ENCODE measurements around the gene CADM2.
"Not testable (repeated sequence)": the region's sequence is repeated elsewhere in the genome, so short reads cannot be mapped to it uniquely, and the experiment has no call there.

The CADM2 gene

DNA sequence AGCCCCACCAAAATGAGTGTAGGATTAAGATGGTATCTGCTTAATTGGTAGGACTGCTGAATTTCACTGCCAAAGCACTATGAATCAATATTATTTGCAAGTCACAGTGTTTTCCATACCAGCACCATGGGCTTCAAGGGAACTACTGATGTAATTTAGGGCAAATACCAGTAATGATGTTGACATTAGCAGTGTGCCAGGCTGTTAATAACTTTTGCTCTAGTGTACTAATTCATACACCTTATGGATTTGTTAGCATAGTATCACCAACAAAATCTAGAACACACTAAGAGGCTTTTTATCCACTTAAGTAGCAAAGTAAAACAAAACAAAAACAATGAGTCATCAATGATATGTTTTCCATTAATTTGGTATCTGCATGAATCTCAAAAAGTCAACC is 888.2 kb downstream of the CADM2 start:
- no peak for DNase-seq

DNA sequence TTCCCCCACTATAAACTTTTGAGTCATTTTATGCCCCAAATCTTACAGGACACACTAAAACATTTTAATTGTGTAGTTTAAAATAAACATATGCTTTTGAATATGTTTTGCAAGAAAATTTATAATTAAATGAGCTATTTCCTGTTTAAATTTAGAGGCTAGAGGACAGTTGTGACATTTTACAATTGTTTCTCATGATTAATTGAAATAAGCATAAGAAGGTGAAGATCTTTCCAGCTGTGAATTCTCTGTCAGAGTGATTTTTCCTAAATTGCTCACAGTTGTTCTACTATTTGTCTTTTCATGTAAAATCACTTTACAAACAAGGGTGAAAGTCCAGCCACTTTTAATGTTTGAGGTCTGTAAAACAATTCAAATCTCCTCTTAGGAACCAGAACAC is 892.3 kb downstream of the CADM2 start:
- DNase-seq, result no peak

DNA sequence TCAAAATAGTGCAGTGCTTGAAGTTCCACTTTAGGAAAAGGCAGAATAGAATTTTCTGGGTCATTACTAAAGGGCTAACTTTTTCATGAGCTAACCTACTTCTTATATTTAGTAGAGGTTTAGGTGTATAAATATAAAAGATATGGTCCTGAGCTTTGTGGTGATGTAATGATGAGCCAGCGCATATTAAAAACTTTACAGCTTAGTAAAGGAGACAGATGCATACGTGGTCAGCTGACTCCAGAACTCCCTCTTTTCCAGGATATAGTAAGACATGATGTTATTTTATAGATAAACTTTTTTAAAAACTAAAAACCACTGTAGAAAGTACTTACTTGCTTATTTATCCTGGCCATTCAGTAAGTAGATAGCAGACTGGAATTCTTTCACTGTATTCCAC is 895.0 kb downstream of the CADM2 start:
- DNase-seq, result no peak

DNA sequence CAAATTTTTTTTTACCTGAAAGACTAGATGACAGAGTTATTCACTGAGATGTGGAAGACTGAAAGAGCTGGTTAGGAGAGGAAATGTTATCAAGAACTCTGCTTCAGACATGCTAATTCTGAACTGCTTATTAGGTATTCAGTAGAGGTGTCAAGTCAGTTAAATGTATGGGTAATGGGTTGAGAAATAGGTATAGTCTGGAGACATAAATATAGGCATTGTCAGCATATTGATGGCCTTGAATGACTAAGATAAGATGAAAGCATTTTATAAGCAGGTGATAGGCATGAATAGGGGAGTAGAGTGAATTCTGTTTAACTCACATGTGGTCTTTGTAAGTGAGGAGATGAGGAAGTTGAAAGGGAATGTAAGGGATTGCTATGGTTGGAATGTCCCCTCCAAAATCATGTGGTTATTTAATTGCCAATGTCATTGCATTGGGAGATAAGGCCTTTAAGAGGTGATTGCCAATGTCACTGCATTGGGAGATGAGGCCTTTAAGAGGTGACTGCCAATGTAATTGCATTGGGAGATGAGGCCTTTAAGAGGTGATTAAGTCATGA is 904.2 kb downstream of the CADM2 start:
- no peak for DNase-seq

DNA sequence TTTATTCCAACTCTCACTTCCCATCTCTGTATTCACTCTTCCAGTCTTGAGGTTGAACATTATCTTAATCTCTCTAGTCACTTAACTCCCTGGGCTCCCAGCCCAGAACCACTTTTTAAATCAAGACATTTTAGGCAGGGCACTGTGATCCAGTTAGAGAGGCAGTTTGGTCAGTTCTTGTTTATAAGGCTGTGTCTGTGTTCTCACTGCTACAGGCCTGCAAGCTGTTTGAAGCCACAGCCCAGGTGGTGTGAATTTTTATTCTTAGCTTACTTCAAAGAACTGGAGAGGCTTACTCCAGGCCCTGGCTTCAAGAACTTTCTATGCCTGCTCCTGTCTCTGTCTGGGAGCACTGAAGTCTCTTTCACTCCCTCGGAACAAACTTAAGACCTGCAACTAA is 906.1 kb downstream of the CADM2 start:
- DNase-seq, result no peak

DNA sequence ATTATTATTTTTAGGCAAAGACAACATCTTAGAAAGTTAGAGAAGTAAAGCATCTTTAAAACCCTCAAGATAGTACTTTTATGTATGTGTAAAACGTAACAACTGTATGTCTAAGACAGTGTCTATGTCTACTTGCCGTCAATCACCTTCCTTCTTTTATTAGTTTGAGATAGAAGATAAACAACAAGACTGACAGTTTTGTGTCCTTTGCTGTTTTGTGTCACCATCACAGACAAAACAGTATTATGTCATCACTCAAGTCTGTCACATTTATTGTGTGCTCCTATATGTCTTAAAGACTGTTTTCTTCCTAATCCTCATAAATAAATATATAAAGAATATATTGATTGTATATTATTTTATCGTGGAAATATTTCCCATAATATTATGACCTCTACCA is 908.3 kb downstream of the CADM2 start:
- no peak for DNase-seq

DNA sequence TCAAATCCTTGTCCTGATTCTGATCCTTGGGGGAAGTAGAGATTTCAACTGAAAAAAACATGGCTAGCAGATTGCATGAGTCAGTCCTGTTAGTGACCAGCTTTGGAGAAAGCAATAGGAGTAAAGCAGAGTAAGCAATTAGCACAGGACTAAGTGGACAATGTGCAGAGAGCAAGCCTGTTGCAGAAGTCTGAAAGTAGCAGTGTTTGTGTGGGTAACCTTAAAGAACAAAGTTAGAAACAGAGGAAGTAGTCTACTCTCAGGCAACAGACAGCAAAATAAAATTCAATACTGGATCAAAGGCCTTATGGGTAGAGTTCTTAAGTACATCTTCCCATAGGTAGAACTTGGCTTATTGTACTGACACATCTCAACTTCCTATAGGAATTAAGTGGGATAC is 916.8 kb downstream of the CADM2 start:
- DNase-seq, result no peak

DNA sequence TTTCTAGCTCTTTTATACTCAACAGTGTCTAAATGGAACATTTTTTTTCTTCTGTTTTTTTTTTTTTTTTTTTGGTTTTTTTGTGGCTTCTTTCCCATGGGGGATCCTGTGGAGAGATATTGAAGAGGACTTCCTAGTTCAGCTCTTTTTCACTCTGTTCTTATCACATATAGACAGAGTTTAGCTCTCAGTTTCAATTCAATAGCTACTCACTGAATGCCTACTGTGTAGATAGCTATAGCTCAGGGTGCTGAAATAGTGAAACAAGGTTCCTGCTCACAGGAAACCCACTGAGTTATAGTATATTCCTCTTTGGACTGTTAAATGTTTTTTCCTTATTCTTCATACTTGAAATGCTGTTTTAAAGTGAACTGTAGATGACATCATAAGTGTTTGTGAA is 918.8 kb downstream of the CADM2 start:
- DNase-seq, result no peak

DNA sequence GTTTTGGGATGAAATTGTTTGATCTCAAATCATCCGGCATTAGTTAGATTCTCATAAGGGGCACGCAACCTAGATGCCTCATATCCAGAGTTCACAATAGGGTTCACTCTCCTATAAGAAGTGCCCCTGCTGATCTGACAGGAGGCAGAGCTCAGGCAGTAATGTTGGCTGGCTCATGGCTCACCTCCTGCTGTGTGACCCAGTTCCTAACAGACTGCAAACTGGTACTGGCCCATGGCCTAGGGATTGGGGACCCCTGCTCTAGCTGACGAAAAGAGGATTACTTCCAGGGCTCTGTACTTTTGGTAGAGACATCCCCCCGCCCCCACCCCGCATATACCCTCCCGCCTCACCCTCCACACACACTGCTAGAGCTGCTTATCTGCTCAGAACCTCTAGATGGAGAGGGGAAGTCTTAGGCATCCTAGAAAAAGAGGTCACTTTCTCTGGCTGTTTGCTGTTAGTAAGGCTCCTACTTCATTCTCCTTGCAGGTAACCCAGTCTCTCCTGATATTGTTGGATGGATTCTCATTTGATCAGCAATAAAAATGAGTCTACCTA is 923.1 kb downstream of the CADM2 start:
- no peak for DNase-seq

DNA sequence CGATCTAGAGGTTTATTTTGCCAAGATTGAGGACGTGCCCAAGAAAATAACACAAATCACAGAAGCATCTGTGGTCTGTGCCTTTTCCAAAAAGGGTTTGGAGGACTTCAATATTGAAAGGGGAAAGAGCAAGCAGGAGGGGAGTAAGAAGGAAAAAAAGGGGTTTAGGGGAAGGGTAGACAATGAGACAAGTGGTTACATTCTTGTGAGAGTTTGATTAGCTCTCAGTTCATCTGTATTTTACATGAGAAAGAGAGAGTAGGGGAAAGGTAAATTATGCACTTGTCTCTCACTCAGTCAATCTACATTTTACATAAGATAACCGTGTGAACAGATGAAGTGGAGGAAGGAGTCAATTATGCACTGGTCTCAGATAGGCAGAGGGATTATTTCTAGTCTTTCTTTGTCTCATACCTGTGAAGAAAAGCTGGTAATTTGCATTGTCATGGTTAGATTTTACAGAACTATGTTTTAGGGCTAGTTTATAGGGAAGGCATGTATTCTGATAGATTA is 931.3 kb downstream of the CADM2 start:
- DNase-seq, result no peak

DNA sequence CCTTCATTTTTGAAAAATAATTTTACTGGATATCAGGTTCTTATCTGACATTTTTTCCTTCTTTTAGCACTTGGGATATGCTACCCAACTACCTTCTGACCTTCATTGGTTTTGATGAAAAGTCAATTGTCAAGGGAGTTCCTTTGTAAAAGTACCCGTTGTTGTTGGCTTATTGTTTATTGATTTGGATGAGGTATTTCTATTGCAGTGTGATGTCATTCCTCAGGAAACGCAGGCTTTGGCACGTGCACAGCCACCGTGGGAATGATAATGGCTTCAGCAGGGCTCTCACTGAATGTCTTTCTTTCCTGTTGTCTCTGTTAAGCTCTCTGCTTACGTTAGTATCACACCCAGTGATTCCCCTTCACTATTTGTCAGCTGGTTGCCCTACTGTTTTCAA is 944.6 kb downstream of the CADM2 start:
- DNase-seq, result no peak

DNA sequence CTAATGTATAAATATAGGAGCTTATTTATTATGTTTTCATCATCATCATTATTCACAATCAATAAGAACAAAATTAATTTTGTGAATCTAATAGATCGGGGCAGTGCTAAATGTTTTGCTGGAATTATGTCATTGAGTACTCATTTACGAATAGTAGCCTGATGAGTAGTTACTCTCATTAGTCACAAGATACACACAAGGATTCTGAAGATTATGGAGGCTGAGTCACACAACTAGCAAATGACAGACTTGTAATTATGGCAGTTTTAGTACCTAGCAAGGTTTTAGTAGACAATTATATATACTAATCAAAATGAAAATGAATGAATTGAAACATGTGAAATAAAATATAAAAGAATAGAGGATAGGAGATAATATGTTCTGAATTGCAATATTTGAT is 954.2 kb downstream of the CADM2 start:
- DNase-seq, result no peak

DNA sequence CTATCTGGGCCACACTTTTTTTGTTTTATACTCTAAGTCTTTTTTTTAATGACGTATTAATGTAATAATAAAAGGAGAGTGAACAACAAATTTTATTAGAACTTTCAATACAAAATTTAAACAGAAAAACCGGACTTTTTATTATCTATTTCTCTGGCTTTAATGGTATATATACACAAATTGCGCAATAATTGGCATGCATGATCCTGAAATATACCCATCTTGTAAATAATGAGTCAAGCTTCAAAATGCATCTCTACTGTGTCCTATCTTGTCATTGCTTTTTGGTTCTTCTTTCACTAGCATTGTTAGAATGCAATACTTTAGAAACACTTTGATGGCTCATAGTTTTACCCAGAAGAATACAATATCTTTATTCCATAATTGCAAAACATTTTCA is 963.6 kb downstream of the CADM2 start:
- DNase-seq, result no peak

DNA sequence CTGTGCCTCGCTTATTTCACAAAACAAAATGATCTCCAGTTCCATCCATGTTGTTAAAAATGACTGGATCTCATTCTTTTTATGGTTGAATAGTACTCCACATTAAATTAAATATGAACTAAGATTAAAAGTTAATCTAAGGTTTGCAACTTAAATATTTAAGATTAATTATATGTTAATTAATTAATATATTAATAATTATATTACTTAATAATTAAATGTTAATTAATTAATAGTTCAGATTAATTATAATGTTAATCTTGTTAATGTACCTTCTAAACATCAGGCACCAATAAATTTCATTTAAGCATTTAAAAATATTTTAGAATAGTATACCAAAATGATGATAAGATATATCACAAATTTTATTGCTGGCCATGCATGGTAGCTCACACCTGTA is 971.9 kb downstream of the CADM2 start:
- no peak for DNase-seq

DNA sequence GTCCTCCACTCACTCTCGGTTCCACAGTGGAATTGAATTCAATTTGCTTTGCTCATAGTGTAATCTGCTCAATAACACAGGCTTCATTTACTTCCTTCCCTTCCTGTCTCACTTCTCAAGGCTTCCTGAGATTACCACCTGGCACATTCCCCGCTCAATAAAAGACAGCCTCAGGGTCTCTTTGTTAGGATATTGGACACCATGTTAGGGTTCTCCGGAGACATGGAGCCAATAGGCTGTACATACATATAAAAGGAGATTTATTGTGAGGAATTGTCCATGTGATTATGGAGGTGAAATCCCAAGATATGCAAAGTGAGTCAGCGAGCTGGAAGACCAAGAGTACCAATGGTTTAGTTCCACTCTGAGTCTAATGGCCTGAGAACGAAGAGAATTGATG is 974.5 kb downstream of the CADM2 start:
- no peak for DNase-seq

DNA sequence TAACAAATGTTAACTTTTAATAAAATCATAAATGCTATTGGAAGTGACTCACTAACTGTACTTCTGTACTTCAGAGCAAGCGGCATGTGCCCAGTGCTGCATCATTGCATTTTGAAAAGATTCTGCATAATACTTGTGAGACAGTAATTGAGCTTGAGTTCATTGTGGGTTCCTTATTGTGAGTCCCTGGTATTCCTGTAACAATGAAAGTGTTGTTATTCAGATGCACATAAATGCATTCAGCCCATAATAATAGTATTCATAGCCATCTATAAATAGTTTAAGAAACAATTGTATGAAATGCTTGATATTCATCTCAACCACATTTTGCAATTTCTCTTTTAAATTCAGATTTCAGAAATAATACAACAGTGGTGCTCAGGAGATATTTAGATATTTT is 976.4 kb downstream of the CADM2 start:
- DNase-seq, result no peak

DNA sequence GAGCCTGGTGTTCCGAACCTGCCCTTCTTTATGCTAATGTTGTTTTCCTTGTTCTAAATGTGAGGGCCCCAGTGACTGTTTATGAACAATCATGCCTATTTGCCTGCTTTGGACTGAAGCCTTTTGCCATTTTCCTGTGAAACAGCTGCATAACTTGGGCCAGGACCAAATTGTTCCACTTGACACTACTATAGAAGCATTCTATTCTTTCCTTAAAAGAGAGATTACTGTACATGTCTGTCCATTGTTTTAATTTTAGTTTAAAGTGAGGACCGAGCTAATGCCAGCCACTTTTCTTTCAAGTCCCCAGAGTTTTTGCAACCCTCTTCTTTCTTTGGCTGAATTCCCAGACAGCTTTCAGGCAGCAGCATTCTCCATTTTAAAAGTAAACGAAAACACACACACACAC is 980.3 kb downstream of the CADM2 start:
- DNase-seq, result no peak

DNA sequence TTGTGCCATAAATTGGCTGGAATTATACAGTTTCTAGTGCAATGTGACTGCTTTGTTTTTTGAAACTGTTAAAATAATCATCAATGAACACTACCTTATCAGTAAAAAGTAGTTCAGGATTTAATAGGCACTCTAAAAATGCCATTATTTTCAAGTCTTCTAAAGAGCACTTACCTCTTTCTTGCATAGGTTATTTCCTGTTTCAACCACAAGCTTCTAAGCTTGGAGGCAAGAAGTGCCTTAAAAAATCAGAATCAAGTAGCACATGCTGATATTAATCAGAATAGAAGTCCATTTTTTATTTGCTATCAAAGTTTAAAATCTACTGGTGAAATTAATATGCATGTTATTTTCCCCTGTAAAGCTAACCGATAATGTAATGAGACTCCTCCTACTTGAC is 991.6 kb downstream of the CADM2 start:
- no peak for DNase-seq

DNA sequence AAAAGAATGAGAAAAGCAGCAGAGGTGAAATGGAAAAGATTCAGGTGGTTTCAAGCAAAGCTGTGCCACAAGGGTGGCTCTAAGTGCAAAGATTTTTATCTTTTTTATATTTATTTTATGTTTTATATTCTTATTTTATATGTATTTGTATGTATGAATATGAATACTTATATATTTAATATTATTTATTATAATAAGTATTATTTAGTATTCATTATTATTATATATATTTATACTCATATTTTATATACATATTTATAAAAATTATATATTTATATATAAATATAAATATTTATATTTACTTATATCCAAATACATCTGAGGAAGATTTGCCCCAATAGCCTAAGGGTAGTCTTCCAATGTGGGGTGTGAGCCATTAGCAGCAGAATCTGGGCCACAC is 1002.0 kb downstream of the CADM2 start:
- DNase-seq, result no peak

DNA sequence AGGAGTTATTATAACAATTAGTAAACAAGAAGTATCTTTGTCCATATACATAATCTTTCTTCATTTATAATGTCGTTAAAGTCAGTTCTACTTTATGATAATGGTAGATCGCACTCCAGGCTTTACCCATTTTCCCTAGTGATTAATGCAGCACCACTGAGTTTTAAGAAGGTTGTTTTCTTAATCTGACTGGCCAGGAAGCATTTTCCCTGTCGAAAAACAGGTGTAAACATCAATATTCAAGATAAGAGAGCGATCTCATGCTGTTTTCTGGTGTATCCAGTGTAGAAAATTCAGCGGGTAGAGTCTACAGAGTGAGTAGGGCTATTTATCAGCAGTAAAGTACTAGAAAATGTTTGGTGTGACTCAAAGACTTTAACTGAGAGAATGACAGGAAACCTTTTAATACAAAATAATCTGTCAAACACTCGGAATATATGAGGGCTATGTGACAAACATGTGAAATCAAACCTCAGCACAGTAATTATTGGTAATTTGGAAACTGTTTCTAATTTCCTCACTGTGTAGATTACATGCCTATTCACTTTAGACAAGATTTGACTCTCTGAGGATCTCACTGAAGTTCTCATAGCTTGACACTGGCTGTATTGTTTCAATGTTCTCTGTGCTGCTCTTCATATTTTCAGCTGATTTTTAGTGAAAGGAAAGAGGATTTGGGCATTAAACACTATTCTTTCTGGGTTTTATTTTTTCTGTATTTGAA is 1019.0 kb downstream of the CADM2 start:
- DNase-seq, result no peak

DNA sequence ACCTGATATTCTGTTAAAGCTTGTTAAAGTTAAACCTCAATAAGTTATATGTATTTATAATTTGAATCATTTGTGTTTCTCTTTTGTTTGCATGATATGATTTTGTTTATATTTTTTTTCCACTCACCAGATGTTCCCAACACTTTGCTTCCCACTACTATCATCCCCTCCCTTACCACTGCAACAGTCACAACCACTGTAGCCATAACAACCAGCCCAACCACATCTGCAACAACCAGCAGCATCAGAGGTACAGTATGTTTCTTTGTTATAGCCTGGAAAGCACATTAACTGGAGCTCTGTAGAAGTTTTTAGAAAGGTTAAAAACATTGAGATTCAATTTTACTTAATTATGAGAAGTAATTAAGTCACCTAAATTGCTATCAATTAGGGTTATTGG is 1020.2 kb downstream of the CADM2 start:
- no peak for DNase-seq

DNA sequence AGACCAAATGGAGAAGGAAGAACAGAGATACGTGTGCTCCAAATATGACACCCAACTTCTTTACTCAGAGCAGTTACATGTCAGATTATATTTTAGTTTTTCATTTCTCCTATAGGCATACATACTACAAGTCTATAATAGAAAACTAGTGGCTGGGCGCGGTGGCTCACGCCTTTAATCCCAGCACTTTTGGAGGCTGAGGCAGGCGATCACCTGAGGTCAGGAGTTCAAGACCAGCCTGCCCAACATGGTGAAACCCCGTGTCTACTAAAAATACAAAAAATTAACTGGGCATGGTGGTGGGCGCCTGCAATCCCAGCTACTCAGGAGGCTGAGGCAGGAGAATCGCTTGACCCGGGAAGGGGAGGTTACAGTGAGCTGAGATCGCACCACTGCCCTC is 1030.8 kb downstream of the CADM2 start:
- DNase-seq, result not testable (repeated sequence)

DNA sequence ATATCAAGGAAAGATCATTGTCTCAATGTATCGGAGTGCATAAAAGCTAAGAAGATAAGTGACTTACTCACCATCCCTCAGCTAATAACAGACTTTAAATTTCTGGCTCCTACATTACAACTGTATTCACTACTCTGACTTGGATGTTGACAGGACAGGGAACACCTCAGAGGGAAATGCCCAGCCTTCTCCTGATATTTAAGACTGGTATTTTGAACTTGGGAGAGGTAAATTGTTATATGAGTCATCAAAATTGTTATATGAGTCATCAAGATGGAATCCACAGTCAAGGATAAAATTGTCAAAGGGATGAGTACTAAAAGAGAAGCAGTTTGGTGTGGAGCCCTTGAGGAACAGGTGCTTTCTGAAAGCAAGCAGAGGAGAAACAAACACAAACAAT is 1070.8 kb downstream of the CADM2 start:
- no peak for DNase-seq

DNA sequence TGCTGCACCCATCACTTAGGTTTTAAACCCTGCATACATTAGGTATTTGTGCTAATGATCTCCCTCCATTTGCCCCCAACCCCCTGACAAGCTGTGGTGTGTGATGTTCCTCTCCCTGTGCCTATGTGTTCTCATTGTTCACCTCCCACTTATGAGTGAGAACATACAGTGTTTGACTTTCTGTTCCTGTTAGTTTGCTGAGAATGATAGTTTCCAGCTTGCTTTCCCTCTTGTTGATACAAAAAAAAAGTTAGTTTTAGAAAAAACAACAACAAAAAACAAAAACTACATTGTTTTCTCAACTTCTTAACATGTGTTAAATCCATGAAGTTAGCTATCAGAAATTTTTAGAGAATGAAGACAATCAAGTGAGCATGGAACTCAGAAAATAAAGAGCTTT is 1079.1 kb downstream of the CADM2 start:
- DNase-seq, result no peak
